BLaER1 treated with 17β-estradiol and CSF1 and Interleukin-3, amounts not matched to agents 10 nM and 100 nM (cell line): ENCODE measurements around the gene ZNF84.

Source experiments
- H3K27ac ChIP-seq, 11 experiments: shearing (Covaris generic); formaldehyde crosslinking; 2 replicates each; pipeline ENCODE4 v1.8.1; 2022
- H3K27me3 ChIP-seq, 11 experiments: shearing (Covaris generic); formaldehyde crosslinking; 2 replicates each; pipeline ENCODE4 v1.8.1; 2022
- H3K36me3 ChIP-seq, 11 experiments: shearing (Covaris generic); formaldehyde crosslinking; 2 replicates each; pipeline ENCODE4 v1.8.1; 2022
- H3K4me1 ChIP-seq, 10 experiments: shearing (Covaris generic); formaldehyde crosslinking; 2 replicates each; pipeline ENCODE4 v1.8.1; 2022
- H3K4me2 ChIP-seq, 11 experiments: shearing (Covaris generic); formaldehyde crosslinking; 2 replicates each; pipeline ENCODE4 v1.8.1; 2022
- H3K4me3 ChIP-seq, 10 experiments: shearing (Covaris generic); formaldehyde crosslinking; 2 replicates each; pipeline ENCODE4 v1.8.1; 2022
- H3K9ac ChIP-seq, 11 experiments: shearing (Covaris generic); formaldehyde crosslinking; 2 replicates each; pipeline ENCODE4 v1.8.1; 2022
- H3K9me3 ChIP-seq, 11 experiments: shearing (Covaris generic); formaldehyde crosslinking; replicated peaks in 1 of 11; 2 replicates each; pipeline ENCODE4 v1.8.1; 2022
- H4K20me1 ChIP-seq, 11 experiments: shearing (Covaris generic); formaldehyde crosslinking; 2 replicates each; pipeline ENCODE4 v1.8.1; 2022
- Cebpa-rat ChIP-seq, 11 experiments: shearing (Covaris generic); IDR thresholded peaks; 2 replicates each; pipeline ENCODE4 v1.8.1; 2022

The ZNF84 gene

GRCh38 chr12:133037207-133038005 lies at the start of gene ZNF84:
Gene ZNF84 (plus strand): TSS chr12:133037509. CDS start chr12:133041468, 3,959 bp downstream.
- no peak for TF ChIP-seq Cebpa-rat (IDR thresholded peaks at IDR 0.05)
- no peaks in the 10 kb centered on the region for H4K20me1 ChIP-seq
- peak within 1 kb of the TSS; percentile 73 to 82 (median 78) for H3K4me3 ChIP-seq
- peaks cover 82 to 89% (median 86%) of the 10 kb centered on the region in 11 experiments for H3K9me3 ChIP-seq
- H3K27ac ChIP-seq = peak within 1 kb of the TSS; percentile 85 to 96 (median 95)
- H3K27me3 ChIP-seq = no peaks in the 10 kb centered on the region
- peak within 1 kb of the TSS; percentile 88 to 98 (median 93) for H3K9ac ChIP-seq
- peaks cover 36 to 43% (median 39%) of the 10 kb centered on the region in 11 experiments for H3K36me3 ChIP-seq
- peaks cover 0 to 4% (median 0%) of the 10 kb centered on the region in 10 experiments; a peak in 1 of 20 replicates for H3K4me1 ChIP-seq
- H3K4me2 ChIP-seq = peak within 1 kb of the TSS; percentile 64 to 97 (median 71)

DNA sequence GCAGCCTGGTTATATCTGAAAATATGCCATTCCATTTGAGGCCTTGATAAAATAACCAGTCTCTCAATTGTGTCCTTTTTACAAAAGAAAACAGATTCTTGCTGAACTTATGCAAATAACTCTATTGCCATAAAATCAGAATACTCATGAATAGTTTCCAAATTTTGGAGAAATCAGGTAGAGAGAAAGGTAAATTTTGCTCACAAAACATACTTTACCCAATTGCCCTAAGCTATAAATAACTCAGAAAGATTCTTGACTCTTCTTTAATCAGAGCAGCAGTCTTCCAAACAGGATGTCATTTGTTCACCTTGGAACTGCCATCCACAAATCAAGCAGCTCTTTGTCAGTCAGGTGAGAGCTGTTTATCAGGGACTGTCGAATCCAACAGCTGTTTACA lies 38.6 kb upstream of the ZNF84 start:
- H3K4me3 ChIP-seq = peak overlapping the region in 5 of 10 experiments; percentile 14 to 26 (median 19); a peak in 2 of 20 replicates
- TF ChIP-seq Cebpa-rat (IDR thresholded peaks at IDR 0.05) = no peak
- H3K36me3 ChIP-seq = peaks cover 94 to 100% (median 98%) of the 10 kb centered on the region in 11 experiments
- peaks cover 0 to 38% (median 0%) of the 10 kb centered on the region in 11 experiments; a peak in 3 of 22 replicates for H4K20me1 ChIP-seq
- H3K4me2 ChIP-seq = no peak overlapping the region
- H3K27me3 ChIP-seq = no peaks in the 10 kb centered on the region
- H3K9ac ChIP-seq = no peak overlapping the region
- H3K9me3 ChIP-seq = peaks cover 100% of the 10 kb centered on the region in 11 experiments
- H3K27ac ChIP-seq = no peak overlapping the region
- no peaks in the 10 kb centered on the region for H3K4me1 ChIP-seq

- H3K9me3 ChIP-seq = peaks cover 100% of the 10 kb centered on the region in 11 experiments
- no peaks in the 10 kb centered on the region for H4K20me1 ChIP-seq
- no peaks in the 10 kb centered on the region for H3K4me1 ChIP-seq
- no peak for TF ChIP-seq Cebpa-rat (IDR thresholded peaks at IDR 0.05)
- H3K36me3 ChIP-seq = peaks cover 100% of the 10 kb centered on the region in 11 experiments
- no peak overlapping the region for H3K4me2 ChIP-seq
- H3K27me3 ChIP-seq = peaks cover 0 to 4% (median 0%) of the 10 kb centered on the region in 11 experiments; a peak in 1 of 22 replicates
- H3K4me3 ChIP-seq = peak overlapping the region; percentile 20 to 47 (median 33); a peak in 16 of 20 replicates
- no peak overlapping the region for H3K27ac ChIP-seq
- H3K9ac ChIP-seq = no peak overlapping the region
Observed at GRCh38 chr12:133010657-133011297, 26.5 kb upstream of the ZNF84 start.

- Histone ChIP-seq H3K27me3 (no peaks in the 10 kb centered on the region), H3K9me3 (peaks cover 87 to 100% (median 98%) of the 10 kb centered on the region in 11 experiments), H3K27ac (no peak overlapping the region), H3K36me3 (peaks cover 50 to 89% (median 67%) of the 10 kb centered on the region in 11 experiments), H3K4me2 (no peak overlapping the region), H3K9ac (no peak overlapping the region), H4K20me1 (no peaks in the 10 kb centered on the region), H3K4me3 (no peak overlapping the region), H3K4me1 (no peaks in the 10 kb centered on the region)
- no peak for TF ChIP-seq Cebpa-rat (IDR thresholded peaks at IDR 0.05)
Observed at GRCh38 chr12:133023566-133023965, 13.7 kb upstream of the ZNF84 start.

- Histone ChIP-seq H3K4me2 (no peak overlapping the region), H3K4me3 (no peak overlapping the region), H3K9ac (no peak overlapping the region), H3K36me3 (peaks cover 20 to 55% (median 40%) of the 10 kb centered on the region in 11 experiments), H3K27ac (no peak overlapping the region), H4K20me1 (no peaks in the 10 kb centered on the region), H3K4me1 (no peaks in the 10 kb centered on the region), H3K27me3 (no peaks in the 10 kb centered on the region), H3K9me3 (peaks cover 87 to 100% (median 96%) of the 10 kb centered on the region in 11 experiments)
- TF ChIP-seq Cebpa-rat (IDR thresholded peaks at IDR 0.05) = no peak
Observed at GRCh38 chr12:133026996-133027395, 10.3 kb upstream of the ZNF84 start.

- H3K27me3 ChIP-seq = no peaks in the 10 kb centered on the region
- peak overlapping the region; percentile 88 to 98 (median 93) for H3K9ac ChIP-seq
- peaks cover 0 to 4% (median 0%) of the 10 kb centered on the region in 10 experiments; a peak in 1 of 20 replicates for H3K4me1 ChIP-seq
- H3K36me3 ChIP-seq = peaks cover 44 to 51% (median 47%) of the 10 kb centered on the region in 11 experiments
- H3K4me3 ChIP-seq = peak overlapping the region; percentile 73 to 82 (median 78)
- H4K20me1 ChIP-seq = no peaks in the 10 kb centered on the region
- peak overlapping the region; percentile 42 to 97 (median 71) for H3K4me2 ChIP-seq
- peak overlapping the region; percentile 85 to 96 (median 95) for H3K27ac ChIP-seq
- peaks cover 82 to 89% (median 86%) of the 10 kb centered on the region in 11 experiments for H3K9me3 ChIP-seq
- no peak for TF ChIP-seq Cebpa-rat (IDR thresholded peaks at IDR 0.05)
Observed at GRCh38 chr12:133038118-133038709, 905 bp downstream of the ZNF84 start.

DNA sequence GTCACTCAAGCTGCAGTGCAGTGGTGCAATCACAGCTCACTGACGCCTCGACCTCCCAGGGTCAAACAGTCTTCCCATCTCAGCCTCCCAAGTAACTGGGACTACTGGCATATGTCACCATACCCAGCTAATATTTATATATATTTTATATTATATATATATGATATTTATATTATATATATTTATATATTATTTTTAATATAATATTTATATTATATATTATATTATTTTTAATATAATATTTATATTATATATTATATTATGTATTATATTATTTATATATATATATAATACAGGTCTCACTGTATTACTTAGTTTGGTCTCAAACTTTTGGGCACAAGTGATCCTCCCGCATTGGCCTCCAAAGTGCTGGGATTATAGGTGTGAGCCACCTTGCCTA lies 9.4 kb downstream of the ZNF84 start:
- TF ChIP-seq Cebpa-rat (IDR thresholded peaks at IDR 0.05) = no peak

DNA sequence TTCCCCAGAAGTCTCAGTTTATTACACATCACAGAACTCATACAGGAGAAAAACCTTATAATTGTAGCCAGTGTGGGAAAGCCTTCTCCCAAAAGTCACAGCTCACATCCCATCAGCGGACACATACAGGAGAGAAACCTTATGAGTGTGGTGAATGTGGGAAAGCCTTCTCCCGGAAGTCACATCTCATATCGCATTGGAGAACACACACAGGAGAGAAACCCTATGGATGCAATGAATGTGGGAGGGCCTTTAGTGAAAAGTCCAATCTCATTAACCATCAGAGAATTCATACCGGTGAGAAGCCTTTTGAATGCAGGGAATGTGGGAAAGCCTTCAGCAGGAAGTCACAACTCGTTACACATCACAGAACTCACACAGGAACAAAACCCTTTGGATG lies 20.1 kb downstream of the ZNF84 start:
- no peak overlapping the region for H3K9ac ChIP-seq
- peaks cover 99 to 100% (median 100%) of the 10 kb centered on the region in 11 experiments for H3K9me3 ChIP-seq

More for the DNA sequence above, 9.4 kb downstream of the ZNF84 start:
- no peak overlapping the region for H3K27ac ChIP-seq
- no peaks in the 10 kb centered on the region for H4K20me1 ChIP-seq
- H3K9ac ChIP-seq = no peak overlapping the region
- H3K27me3 ChIP-seq = peaks cover 0 to 3% (median 0%) of the 10 kb centered on the region in 11 experiments; a peak in 1 of 22 replicates
- H3K9me3 ChIP-seq = peaks cover 99 to 100% (median 100%) of the 10 kb centered on the region in 11 experiments
- H3K4me2 ChIP-seq = no peak overlapping the region
- peaks cover 99 to 100% (median 100%) of the 10 kb centered on the region in 11 experiments for H3K36me3 ChIP-seq
- peak overlapping the region; percentile 18 to 80 (median 40); a peak in 10 of 20 replicates for H3K4me3 ChIP-seq
- H3K4me1 ChIP-seq = no peaks in the 10 kb centered on the region

More for the DNA sequence above, 20.1 kb downstream of the ZNF84 start:
- H3K36me3 ChIP-seq = peaks cover 93 to 100% (median 100%) of the 10 kb centered on the region in 11 experiments
- TF ChIP-seq Cebpa-rat (IDR thresholded peaks at IDR 0.05) = no peak
- no peaks in the 10 kb centered on the region for H3K27me3 ChIP-seq
- peak overlapping the region; percentile 5 to 48 (median 39); a peak in 16 of 20 replicates for H3K4me3 ChIP-seq
- H3K4me1 ChIP-seq = no peaks in the 10 kb centered on the region
- H3K4me2 ChIP-seq = no peak overlapping the region
- H3K27ac ChIP-seq = no peak overlapping the region
- no peaks in the 10 kb centered on the region for H4K20me1 ChIP-seq
